ENCODE results near the gene MACF1.

GRCh38 chr1:39297551-39297950 is 93.1 kb downstream of the MACF1 start:
- no peak for TF ChIP-seq EP300 (IDR thresholded peaks at IDR 0.05)
- no peak for TF ChIP-seq CTCF (IDR thresholded peaks at IDR 0.05)
